DND-41 (cell line): ENCODE data around the gene VIT.

Source experiments
- EZH2 ChIP-seq: IDR thresholded peaks from 3 replicates; pipeline ENCODE4 v1.6.1; 2012; ENCODE audit warnings: borderline replicate concordance, low read depth, mild to moderate bottlenecking, moderate library complexity, low read length, inconsistent platforms; ENCODE audit not compliant: severe bottlenecking
- TF ChIP-seq, protein P1 (sequence below): IDR thresholded peaks from 2 replicates; pipeline ENCODE4 v1.5.1; 2012; ENCODE audit warnings: borderline replicate concordance, low read length, moderate library complexity, mild to moderate bottlenecking; ENCODE audit not compliant: poor library complexity, severe bottlenecking; ENCODE audit errors: extremely low read depth

DNA sequence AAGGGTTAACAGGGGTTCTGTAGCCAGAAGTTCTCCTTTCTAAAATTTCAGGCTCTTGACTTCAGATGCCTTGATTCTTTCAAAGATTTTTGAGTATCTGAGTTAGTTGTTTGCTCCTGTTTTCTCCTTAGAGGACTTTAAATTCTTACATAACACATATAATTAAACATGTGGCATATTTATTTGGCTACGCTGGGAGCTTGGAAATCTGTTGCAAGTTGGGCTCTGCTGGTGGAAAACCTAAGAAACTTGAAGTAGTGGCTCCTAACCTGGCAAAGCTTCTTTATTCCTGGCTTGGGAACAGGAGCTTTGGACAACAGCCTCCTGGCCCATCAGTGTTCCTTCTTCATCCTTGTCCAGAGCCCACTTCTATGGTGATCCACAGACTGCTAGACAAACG, 72.6 kb downstream of the VIT start:
- TF ChIP-seq, protein P1, sequence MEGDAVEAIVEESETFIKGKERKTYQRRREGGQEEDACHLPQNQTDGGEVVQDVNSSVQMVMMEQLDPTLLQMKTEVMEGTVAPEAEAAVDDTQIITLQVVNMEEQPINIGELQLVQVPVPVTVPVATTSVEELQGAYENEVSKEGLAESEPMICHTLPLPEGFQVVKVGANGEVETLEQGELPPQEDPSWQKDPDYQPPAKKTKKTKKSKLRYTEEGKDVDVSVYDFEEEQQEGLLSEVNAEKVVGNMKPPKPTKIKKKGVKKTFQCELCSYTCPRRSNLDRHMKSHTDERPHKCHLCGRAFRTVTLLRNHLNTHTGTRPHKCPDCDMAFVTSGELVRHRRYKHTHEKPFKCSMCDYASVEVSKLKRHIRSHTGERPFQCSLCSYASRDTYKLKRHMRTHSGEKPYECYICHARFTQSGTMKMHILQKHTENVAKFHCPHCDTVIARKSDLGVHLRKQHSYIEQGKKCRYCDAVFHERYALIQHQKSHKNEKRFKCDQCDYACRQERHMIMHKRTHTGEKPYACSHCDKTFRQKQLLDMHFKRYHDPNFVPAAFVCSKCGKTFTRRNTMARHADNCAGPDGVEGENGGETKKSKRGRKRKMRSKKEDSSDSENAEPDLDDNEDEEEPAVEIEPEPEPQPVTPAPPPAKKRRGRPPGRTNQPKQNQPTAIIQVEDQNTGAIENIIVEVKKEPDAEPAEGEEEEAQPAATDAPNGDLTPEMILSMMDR = no peak
- TF ChIP-seq EZH2 = no peak
